Measurements from ENCODE around the gene FEZF2. TPM values are rescaled to one million over a fixed set of nuclear protein-coding genes. Genes with fewer than 3 reads are reported as not detected.

Gene FEZF2
- total RNA-seq, 4 donors from 2014 or later = not detected

GRCh38 chr3:62367763-62368195 is 5.6 kb downstream of the FEZF2 start:
- 0 to 11% methylated on average over 6 to 25 of the region's 25 CpGs for WGBS, 2 donors (ENCODE audit: low coverage in 1 of 2)

GRCh38 chr3:62366126-62366484 is 7.2 kb downstream of the FEZF2 start:
- 27 to 33% methylated on average over 3 to 4 of the region's 4 CpGs for WGBS, 2 donors (ENCODE audit: low coverage in 1 of 2)
- H3K36me3 ChIP-seq = no peaks in the 10 kb centered on the region
- in situ Hi-C loops (cut with MboI; ENCODE audit: low pct_ligation_motif_present in 1 of 4, low pct_unique_long_range_greater_than_20kb in 1 of 4, low sequenced_read_pairs in 3 of 4) = no loop called here
- DNase-seq = no peak
- intact Hi-C loops (cut with DNase I; ENCODE audit: low total_unique reads) = no loop called here
- peaks cover 0 to 14% (median 5%) of the 10 kb centered on the region in 4 donors for H3K4me1 ChIP-seq
- no peak overlapping the region for H3K27ac ChIP-seq
- no peak overlapping the region for H3K4me3 ChIP-seq
- no peaks in the 10 kb centered on the region for H3K9me3 ChIP-seq
- TF ChIP-seq EP300 (IDR thresholded peaks at IDR 0.05; ENCODE audit: low read depth) (no peak), POLR2A (IDR thresholded peaks at IDR 0.05) (no peak)
- H3K27me3 ChIP-seq = peaks cover 83% of the 10 kb centered on the region

More at GRCh38 chr3:62367763-62368195, 5.6 kb downstream of the FEZF2 start:
- in situ Hi-C loops (cut with MboI; ENCODE audit: low pct_ligation_motif_present in 1 of 4, low pct_unique_long_range_greater_than_20kb in 1 of 4, low sequenced_read_pairs in 3 of 4) (no loop called here), intact Hi-C loops (cut with DNase I; ENCODE audit: low total_unique reads) (no loop called here)
- H3K9me3 ChIP-seq = no peaks in the 10 kb centered on the region
- H3K36me3 ChIP-seq = no peaks in the 10 kb centered on the region
- H3K4me1 ChIP-seq = peaks cover 0 to 17% (median 5%) of the 10 kb centered on the region in 4 donors
- H3K4me3 ChIP-seq = no peak overlapping the region
- peaks cover 97% of the 10 kb centered on the region for H3K27me3 ChIP-seq
- no peak overlapping the region for H3K27ac ChIP-seq
- TF ChIP-seq POLR2A (IDR thresholded peaks at IDR 0.05) (no peak), POLR2AphosphoS5 (IDR thresholded peaks at IDR 0.05) (no peak), CTCF (IDR thresholded peaks at IDR 0.05) (no peak), EP300 (IDR thresholded peaks at IDR 0.05; ENCODE audit: low read depth) (no peak)
- no peak for DNase-seq

GRCh38 chr3:62365391-62366125 is 7.8 kb downstream of the FEZF2 start:
- no peak overlapping the region for H3K4me3 ChIP-seq
- in situ Hi-C loops (cut with MboI; ENCODE audit: low pct_ligation_motif_present in 1 of 4, low pct_unique_long_range_greater_than_20kb in 1 of 4, low sequenced_read_pairs in 3 of 4) = no loop called here
- no peaks in the 10 kb centered on the region for H3K9me3 ChIP-seq
- intact Hi-C loops (cut with DNase I; ENCODE audit: low total_unique reads) = no loop called here
- no peaks in the 10 kb centered on the region for H3K36me3 ChIP-seq
- H3K27ac ChIP-seq = no peak overlapping the region
- no peak for TF ChIP-seq CTCF (IDR thresholded peaks at IDR 0.05)
- TF ChIP-seq POLR2AphosphoS5 (IDR thresholded peaks at IDR 0.05) = no peak
- no peak for TF ChIP-seq POLR2A (IDR thresholded peaks at IDR 0.05)
- TF ChIP-seq EP300 (IDR thresholded peaks at IDR 0.05; ENCODE audit: low read depth) = no peak
- peaks cover 77% of the 10 kb centered on the region for H3K27me3 ChIP-seq
- WGBS, 2 donors (ENCODE audit: low coverage in 1 of 2) = 33 to 35% methylated on average over 12 to 16 of the region's 16 CpGs
- H3K4me1 ChIP-seq = peaks cover 0 to 13% (median 5%) of the 10 kb centered on the region in 4 donors
- DNase-seq = no peak

- no peaks in the 10 kb centered on the region for H3K9me3 ChIP-seq
- no peak overlapping the region for H3K4me3 ChIP-seq
- H3K27ac ChIP-seq = no peak overlapping the region
- H3K27me3 ChIP-seq = peaks cover 64% of the 10 kb centered on the region
- TF ChIP-seq POLR2A (IDR thresholded peaks at IDR 0.05) = no peak
- TF ChIP-seq EP300 (IDR thresholded peaks at IDR 0.05; ENCODE audit: low read depth) = no peak
- H3K36me3 ChIP-seq = no peaks in the 10 kb centered on the region
- peaks cover 0 to 6% (median 2%) of the 10 kb centered on the region in 4 donors for H3K4me1 ChIP-seq
- intact Hi-C loops (cut with DNase I; ENCODE audit: low total_unique reads) (no loop called here), in situ Hi-C loops (cut with MboI; ENCODE audit: low pct_ligation_motif_present in 1 of 4, low pct_unique_long_range_greater_than_20kb in 1 of 4, low sequenced_read_pairs in 3 of 4) (no loop called here)
- DNase-seq = no peak
Observed at GRCh38 chr3:62364191-62364590, 9.2 kb downstream of the FEZF2 start.

- WGBS, 2 donors (ENCODE audit: low coverage in 1 of 2) = 88 to 96% methylated on average over 2 to 6 of the region's 6 CpGs
- Histone ChIP-seq H3K4me3 (no peak overlapping the region), H3K9me3 (no peaks in the 10 kb centered on the region), H3K27me3 (peaks cover 54% of the 10 kb centered on the region), H3K27ac (no peak overlapping the region), H3K4me1 (no peaks in the 10 kb centered on the region), H3K36me3 (no peaks in the 10 kb centered on the region)
- TF ChIP-seq POLR2A (IDR thresholded peaks at IDR 0.05) (no peak), EP300 (IDR thresholded peaks at IDR 0.05; ENCODE audit: low read depth) (no peak), POLR2AphosphoS5 (IDR thresholded peaks at IDR 0.05) (no peak), CTCF (IDR thresholded peaks at IDR 0.05) (no peak)
- no peak for DNase-seq
- intact Hi-C loops (cut with DNase I; ENCODE audit: low total_unique reads) = no loop called here
- in situ Hi-C loops (cut with MboI; ENCODE audit: low pct_ligation_motif_present in 1 of 4, low pct_unique_long_range_greater_than_20kb in 1 of 4, low sequenced_read_pairs in 3 of 4) = no loop called here
Observed at GRCh38 chr3:62363275-62363674, 10.1 kb downstream of the FEZF2 start.
